ENCODE measurements around the gene SCN8A. TPM values are rescaled to one million over a fixed set of nuclear protein-coding genes. Genes with fewer than 3 reads are reported as not detected.

Gene SCN8A
- total RNA-seq, 1 donor from 2014 or later = 0.24 TPM

GRCh38 chr12:51851413-51852124, 260.5 kb downstream of the SCN8A start:
- intact Hi-C loops (cut with DNase I) = no loop called here
- DNase-seq (ENCODE audit: missing footprints) (no peak), ATAC-seq (peak; percentile 50)

- ATAC-seq (no peak), DNase-seq (ENCODE audit: missing footprints) (no peak)
- intact Hi-C loops (cut with DNase I) = no loop called here
Measured at GRCh38 chr12:51852404-51853137, 261.5 kb downstream of the SCN8A start.

- DNase-seq (ENCODE audit: missing footprints) = no peak
- peak; percentile 34 for ATAC-seq
- intact Hi-C loops (cut with DNase I) = no loop called here
Measured at GRCh38 chr12:51855586-51856428, 264.8 kb downstream of the SCN8A start.

DNA sequence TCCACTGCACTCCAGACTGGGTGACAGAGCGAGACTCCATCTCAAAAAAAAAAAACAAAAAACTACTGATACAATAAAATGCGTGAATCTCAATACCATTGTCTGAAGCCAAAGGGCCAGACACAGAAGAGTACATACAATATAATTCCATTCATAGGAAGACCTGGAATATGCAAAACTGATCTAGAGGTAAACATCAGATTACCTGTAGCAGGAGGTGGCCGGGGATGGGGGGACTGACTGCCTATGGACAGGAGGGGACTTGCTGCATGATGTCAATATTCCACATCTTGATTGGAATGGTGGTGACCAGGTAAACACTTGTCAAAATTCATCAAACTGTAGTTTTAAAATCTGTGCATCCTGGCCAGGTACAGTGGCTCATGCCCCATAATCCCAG, 270.0 kb downstream of the SCN8A start:
- ATAC-seq (no peak), DNase-seq (ENCODE audit: missing footprints) (no peak)
- intact Hi-C loops (cut with DNase I) = no loop called here

Other genes with a start within 250 kb of the SCN8A start
- not detected for gene CELA1, start 244.6 kb upstream of the SCN8A start, total RNA-seq
- 1.7 TPM for gene GALNT6, start 199.8 kb upstream of the SCN8A start, total RNA-seq
- gene SLC4A8, start 166.4 kb upstream of the SCN8A start, total RNA-seq = 0.08 TPM